Kidney (tissue), 14 donors: ENCODE data around the gene HSPH1. TPM values are rescaled to one million over a fixed set of nuclear protein-coding genes. Genes with fewer than 3 reads are reported as not detected.

Experiments used
- DNase-seq, 5 donors: peaks; one replicate each; pipeline ENCODE4 v3.0.0-alpha.2; 2013 to 2020
- FAIRE-seq: peaks from 2 replicates; lab custom pipeline; 2012; peaks lifted over from hg19 to GRCh38; lab: Jason Lieb, UNC
- H3K27ac ChIP-seq, 2 donors: one replicate each; pipeline ENCODE4 v1.7.0; 2013; ENCODE audit warnings: low read depth in 2 of 2, low read length in 2 of 2, inconsistent platforms in 1 of 2
- H3K27me3 ChIP-seq: one replicate; pipeline ENCODE4 v1.7.1; 2013; ENCODE audit warnings: low read length, inconsistent platforms; ENCODE audit not compliant: control insufficient read depth, insufficient read depth
- H3K36me3 ChIP-seq, 3 donors: one replicate each; pipeline versions ENCODE4 v1.7.0 to v1.7.1; 2013; ENCODE audit warnings: low read length in 3 of 3, control low read depth in 1 of 3, inconsistent platforms in 1 of 3; ENCODE audit not compliant: insufficient read depth in 3 of 3, control insufficient read depth in 2 of 3
- H3K4me1 ChIP-seq, 3 donors: one replicate each; pipeline versions ENCODE4 v1.7.0 to v1.7.1; 2013; ENCODE audit warnings: low read length in 3 of 3, inconsistent platforms in 1 of 3, low read depth in 1 of 3; ENCODE audit not compliant: control insufficient read depth in 2 of 3, insufficient read depth in 2 of 3
- H3K4me3 ChIP-seq, 3 donors: one replicate each; pipeline versions ENCODE4 v1.7.0 to v1.8.1; 2013; ENCODE audit warnings: low read length in 3 of 3, control low read depth in 1 of 3, inconsistent platforms in 1 of 3
- H3K9ac ChIP-seq, 3 donors: one replicate each; pipeline versions ENCODE4 v1.7.0 to v1.7.1; 2013; ENCODE audit warnings: low read length in 3 of 3, control low read depth in 1 of 3, inconsistent platforms in 1 of 3
- H3K9me3 ChIP-seq, 3 donors: one replicate each; pipeline versions ENCODE4 v1.7.0 to v1.7.1; 2013; ENCODE audit warnings: low read length in 3 of 3, control low read depth in 1 of 3, inconsistent platforms in 1 of 3; ENCODE audit not compliant: control insufficient read depth in 2 of 3, insufficient read depth in 1 of 3
- intact Hi-C: fragments of 100-400 bp; cut with DNase I; formaldehyde crosslinking; loops from one replicate; pipeline ENCODE4 v1.11.1; 2022
- polyA plus RNA-seq: library from polyadenylated mRNA; stranded (reverse); fragments of 350-450 nt; fragmentation: Illumina TruSeq; extraction: RNeasy Lipid Tissue Mini Kit (QIAGEN cat#74804); gene quantifications from one replicate; pipeline ENCODE4 v1.2.3, GENCODE V29; 2014; ENCODE audit warnings: low read depth, low replicate concordance; ENCODE audit not compliant: insufficient read depth
- total RNA-seq: library from RNA; stranded (reverse); fragmentation: NEBNext Ultra II Directional; extraction: Animal tissue kit (Norgen Biotek cat#: 25700); gene quantifications from one replicate; pipeline ENCODE4 v1.2.1, GENCODE V29; 2021
- TF ChIP-seq, protein P1 (sequence below): IDR thresholded peaks from 3 replicates; pipeline ENCODE4 v1.5.1; 2012; ENCODE audit warnings: mild to moderate bottlenecking, moderate library complexity, borderline replicate concordance; ENCODE audit not compliant: insufficient read depth; ENCODE audit errors: extremely low read depth
- donor health status: control.
- donor health status: control.
- donor health status: control.
- donor health status: control.
- donor health status: control.
- donor health status: DM: yes; HTN: yes; CAD: no.
- donor health status: Normal renal cell carcinoma (clear cell type).

The HSPH1 gene
- total and polyA plus RNA-seq, 2 donors from 2014 or later = 46.2 to 66.2 TPM

DNA sequence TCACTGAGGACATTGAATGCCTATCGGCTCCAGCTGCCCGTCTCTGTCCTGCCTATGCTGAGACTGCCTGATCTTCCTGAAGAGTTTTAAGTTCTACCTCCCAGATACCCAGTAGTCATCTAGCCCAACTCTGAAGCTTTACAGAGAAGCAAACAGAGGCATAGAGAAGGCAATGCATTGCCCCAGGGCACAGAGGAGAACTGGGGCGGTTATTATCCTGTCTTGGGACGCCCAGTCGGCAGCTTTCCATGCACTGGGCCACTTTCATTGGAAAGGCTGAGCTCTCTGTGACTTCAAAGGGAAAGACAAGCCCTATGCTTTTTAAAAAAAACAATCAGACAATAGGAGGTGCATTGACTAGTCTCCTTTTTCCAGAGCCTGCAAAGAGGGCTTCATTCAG is 71.6 kb downstream of the HSPH1 start:
- Histone ChIP-seq H3K27me3 (no peaks in the 10 kb centered on the region), H3K9me3 (no peaks in the 10 kb centered on the region), H3K4me3 (no peak overlapping the region), H3K4me1 (no peaks in the 10 kb centered on the region), H3K27ac (no peak overlapping the region), H3K9ac (no peak overlapping the region), H3K36me3 (no peaks in the 10 kb centered on the region)
- DNase-seq = no peak
- intact Hi-C loops = no loop called here
- TF ChIP-seq, protein P1, sequence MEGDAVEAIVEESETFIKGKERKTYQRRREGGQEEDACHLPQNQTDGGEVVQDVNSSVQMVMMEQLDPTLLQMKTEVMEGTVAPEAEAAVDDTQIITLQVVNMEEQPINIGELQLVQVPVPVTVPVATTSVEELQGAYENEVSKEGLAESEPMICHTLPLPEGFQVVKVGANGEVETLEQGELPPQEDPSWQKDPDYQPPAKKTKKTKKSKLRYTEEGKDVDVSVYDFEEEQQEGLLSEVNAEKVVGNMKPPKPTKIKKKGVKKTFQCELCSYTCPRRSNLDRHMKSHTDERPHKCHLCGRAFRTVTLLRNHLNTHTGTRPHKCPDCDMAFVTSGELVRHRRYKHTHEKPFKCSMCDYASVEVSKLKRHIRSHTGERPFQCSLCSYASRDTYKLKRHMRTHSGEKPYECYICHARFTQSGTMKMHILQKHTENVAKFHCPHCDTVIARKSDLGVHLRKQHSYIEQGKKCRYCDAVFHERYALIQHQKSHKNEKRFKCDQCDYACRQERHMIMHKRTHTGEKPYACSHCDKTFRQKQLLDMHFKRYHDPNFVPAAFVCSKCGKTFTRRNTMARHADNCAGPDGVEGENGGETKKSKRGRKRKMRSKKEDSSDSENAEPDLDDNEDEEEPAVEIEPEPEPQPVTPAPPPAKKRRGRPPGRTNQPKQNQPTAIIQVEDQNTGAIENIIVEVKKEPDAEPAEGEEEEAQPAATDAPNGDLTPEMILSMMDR = no peak
- no peak for FAIRE-seq

DNA sequence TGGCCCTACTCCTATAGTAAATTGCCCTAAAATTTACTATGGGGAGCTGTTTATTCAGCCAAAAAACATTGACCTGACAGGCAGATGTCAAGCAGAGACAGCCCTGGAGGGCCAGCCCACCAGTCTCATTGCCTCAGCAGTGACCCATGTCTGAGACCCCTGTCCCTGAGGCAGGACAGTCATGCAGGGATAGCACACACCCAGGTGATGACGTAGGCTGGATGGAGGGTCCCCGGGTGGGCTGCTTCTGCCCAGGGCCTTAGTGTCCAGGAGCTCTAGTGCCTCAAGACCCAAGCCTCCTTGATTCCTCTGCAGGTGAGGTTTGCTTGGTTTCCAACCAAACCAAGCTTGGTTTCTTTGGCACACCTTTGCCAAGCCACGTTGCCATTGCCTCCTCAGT is 72.1 kb downstream of the HSPH1 start:
- Histone ChIP-seq H3K9ac (no peak overlapping the region), H3K27ac (no peak overlapping the region), H3K27me3 (no peaks in the 10 kb centered on the region), H3K36me3 (no peaks in the 10 kb centered on the region), H3K4me3 (no peak overlapping the region), H3K4me1 (no peaks in the 10 kb centered on the region), H3K9me3 (no peaks in the 10 kb centered on the region)
- TF ChIP-seq, protein P1 = no peak
- no peak for FAIRE-seq
- intact Hi-C loops = no loop called here
- no peak for DNase-seq

DNA sequence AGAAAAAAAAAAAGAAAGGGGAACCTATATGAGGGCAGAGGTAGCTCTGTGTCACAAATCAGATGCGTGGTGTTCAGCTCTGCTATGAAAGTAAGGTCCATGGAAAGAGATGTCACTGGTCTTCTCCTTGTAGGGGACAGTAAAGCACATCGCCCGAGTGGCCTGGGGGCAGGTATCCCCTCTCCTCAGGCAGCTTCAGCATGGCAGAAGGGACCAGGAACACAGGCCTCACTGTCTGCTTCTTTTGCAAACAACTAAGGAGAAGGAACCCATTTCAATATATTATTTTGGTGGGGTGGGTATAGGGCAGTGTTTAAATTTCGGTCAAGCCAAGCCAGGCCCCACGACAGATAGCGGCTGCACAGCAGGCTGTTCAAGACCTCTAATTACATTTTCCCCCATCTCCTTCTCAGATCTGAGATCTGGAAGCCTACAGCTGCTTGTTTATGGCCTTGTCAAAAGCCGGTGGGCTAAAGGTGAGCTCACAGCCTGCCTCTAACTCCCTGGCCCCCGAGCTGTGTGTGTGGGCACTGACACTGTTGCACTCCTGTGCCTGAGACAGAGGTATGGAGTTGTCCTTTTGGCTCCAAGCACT is 72.8 kb downstream of the HSPH1 start:
- no peak for FAIRE-seq
- intact Hi-C loops = no loop called here
- Histone ChIP-seq H3K27ac (no peak overlapping the region), H3K9me3 (no peaks in the 10 kb centered on the region), H3K4me3 (no peak overlapping the region), H3K9ac (no peak overlapping the region), H3K27me3 (no peaks in the 10 kb centered on the region), H3K36me3 (no peaks in the 10 kb centered on the region), H3K4me1 (no peaks in the 10 kb centered on the region)
- TF ChIP-seq, protein P1 = no peak
- no peak for DNase-seq

Other genes starting within 250 kb of the HSPH1 start
- gene TEX26, start 229.2 kb downstream of the HSPH1 start, total RNA-seq = not detected
- gene TEX26, start 229.2 kb downstream of the HSPH1 start, polyA plus RNA-seq = not detected
- 7.7 TPM for gene B3GLCT, start 38.1 kb upstream of the HSPH1 start, total RNA-seq
- gene B3GLCT, start 38.1 kb upstream of the HSPH1 start, polyA plus RNA-seq = 5.9 TPM